DOHH2 (cell line): ENCODE results near the gene NBAS.

Source experiments
- H3F3A ChIP-seq: fragments of 200-600 bp; sonication (generic), shearing (Covaris generic); 2 replicates; pipeline ENCODE4 v1.6.0; 2016; ENCODE audit warnings: antibody characterized with exemption, mild to moderate bottlenecking; ENCODE audit not compliant: control insufficient read depth, insufficient read depth
- H3K27ac ChIP-seq: fragments of 200-600 bp; sonication (generic); 2 replicates; pipeline ENCODE4 v1.5.1; 2014; ENCODE audit warnings: low read depth, mild to moderate bottlenecking, low read length, moderate library complexity
- H3K27me3 ChIP-seq: fragments of 200-600 bp; sonication (generic); 2 replicates; pipeline ENCODE4 v1.6.1; 2014; ENCODE audit warnings: mild to moderate bottlenecking, low read length, mixed read lengths; ENCODE audit not compliant: control insufficient read depth
- H3K36me3 ChIP-seq: fragments of 200-600 bp; sonication (generic); 2 replicates; pipeline ENCODE4 v1.6.1; 2014; ENCODE audit warnings: mild to moderate bottlenecking, low read length, moderate library complexity, mixed read lengths; ENCODE audit not compliant: control insufficient read depth
- H3K4me1 ChIP-seq: fragments of 200-600 bp; sonication (generic); 2 replicates; pipeline ENCODE4 v1.6.1; 2014; ENCODE audit warnings: mild to moderate bottlenecking, low read length, mixed read lengths; ENCODE audit not compliant: control insufficient read depth
- H3K4me2 ChIP-seq: fragments of 200-600 bp; sonication (generic); 2 replicates; pipeline ENCODE4 v1.6.0; 2014; ENCODE audit warnings: mild to moderate bottlenecking, low read length, moderate library complexity
- H3K4me3 ChIP-seq: fragments of 200-600 bp; sonication (generic); 2 replicates; pipeline ENCODE4 v1.5.1; 2014; ENCODE audit warnings: mild to moderate bottlenecking, low read length, mixed read lengths
- H3K79me2 ChIP-seq: fragments of 200-600 bp; sonication (generic); 2 replicates; pipeline ENCODE4 v1.6.1; 2014; ENCODE audit warnings: mild to moderate bottlenecking, low read length, mixed read lengths; ENCODE audit not compliant: control insufficient read depth
- H3K9me2 ChIP-seq: fragments of 200-600 bp; sonication (generic); replicated peaks from 2 replicates; pipeline ENCODE4 v1.6.1; 2014; ENCODE audit warnings: mild to moderate bottlenecking, low read length, mixed read lengths; ENCODE audit not compliant: control insufficient read depth
- H3K9me3 ChIP-seq: fragments of 200-600 bp; sonication (generic); 2 replicates; pipeline ENCODE4 v1.6.1; 2014; ENCODE audit warnings: antibody characterized with exemption, low read length, mixed read lengths; ENCODE audit not compliant: control insufficient read depth, insufficient read depth
- H4K20me1 ChIP-seq: fragments of 200-600 bp; sonication (generic); 2 replicates; pipeline ENCODE4 v1.6.0; 2014; ENCODE audit warnings: low read depth, mild to moderate bottlenecking, antibody characterized with exemption, low read length, moderate library complexity; ENCODE audit not compliant: control insufficient read depth, insufficient read depth
- EZH2phosphoT487 ChIP-seq: fragments of 200-600 bp; sonication (generic); IDR thresholded peaks from 2 replicates; pipeline ENCODE4 v1.6.1; 2017; ENCODE audit warnings: borderline replicate concordance, mild to moderate bottlenecking, antibody characterized with exemption, low read length, moderate library complexity, mixed read lengths
- TF ChIP-seq, protein P1 (sequence below): fragments of 200-600 bp; sonication (generic); IDR thresholded peaks from one replicate; pipeline ENCODE4 v1.5.1; 2014; ENCODE audit warnings: antibody characterized with exemption, mild to moderate bottlenecking, low read depth, low read length; ENCODE audit not compliant: poor library complexity, severe bottlenecking

The NBAS gene

DNA sequence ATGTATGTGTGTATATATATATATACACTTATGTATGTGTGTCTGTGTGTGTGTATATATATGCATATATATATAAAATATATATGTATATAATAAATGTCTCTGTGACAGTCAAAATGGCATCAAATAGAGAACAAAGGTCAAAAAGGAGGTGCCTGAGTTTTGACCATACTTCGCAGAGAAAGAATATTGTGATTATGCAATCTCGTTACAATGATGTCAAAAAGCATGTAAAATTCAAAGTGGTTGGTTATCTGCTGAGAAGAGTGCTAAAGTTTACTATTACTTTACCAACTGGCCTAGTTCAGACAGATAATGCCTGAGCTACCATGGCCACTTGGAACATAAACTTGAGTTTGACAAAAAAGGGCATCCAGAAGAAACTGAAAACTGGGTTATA lies 375.0 kb downstream of the NBAS start:
- H3K4me3 ChIP-seq: no peak overlapping the region
- H3K27ac ChIP-seq: no peak overlapping the region
- H3K9me3 ChIP-seq: no peaks in the 10 kb centered on the region
- no peaks in the 10 kb centered on the region for H3K27me3 ChIP-seq
- no peaks in the 10 kb centered on the region for H4K20me1 ChIP-seq
- TF ChIP-seq, protein P1, sequence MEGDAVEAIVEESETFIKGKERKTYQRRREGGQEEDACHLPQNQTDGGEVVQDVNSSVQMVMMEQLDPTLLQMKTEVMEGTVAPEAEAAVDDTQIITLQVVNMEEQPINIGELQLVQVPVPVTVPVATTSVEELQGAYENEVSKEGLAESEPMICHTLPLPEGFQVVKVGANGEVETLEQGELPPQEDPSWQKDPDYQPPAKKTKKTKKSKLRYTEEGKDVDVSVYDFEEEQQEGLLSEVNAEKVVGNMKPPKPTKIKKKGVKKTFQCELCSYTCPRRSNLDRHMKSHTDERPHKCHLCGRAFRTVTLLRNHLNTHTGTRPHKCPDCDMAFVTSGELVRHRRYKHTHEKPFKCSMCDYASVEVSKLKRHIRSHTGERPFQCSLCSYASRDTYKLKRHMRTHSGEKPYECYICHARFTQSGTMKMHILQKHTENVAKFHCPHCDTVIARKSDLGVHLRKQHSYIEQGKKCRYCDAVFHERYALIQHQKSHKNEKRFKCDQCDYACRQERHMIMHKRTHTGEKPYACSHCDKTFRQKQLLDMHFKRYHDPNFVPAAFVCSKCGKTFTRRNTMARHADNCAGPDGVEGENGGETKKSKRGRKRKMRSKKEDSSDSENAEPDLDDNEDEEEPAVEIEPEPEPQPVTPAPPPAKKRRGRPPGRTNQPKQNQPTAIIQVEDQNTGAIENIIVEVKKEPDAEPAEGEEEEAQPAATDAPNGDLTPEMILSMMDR: no peak
- H3K79me2 ChIP-seq: no peaks in the 10 kb centered on the region
- no peaks in the 10 kb centered on the region for H3K9me2 ChIP-seq
- no peaks in the 10 kb centered on the region for H3F3A ChIP-seq
- no peaks in the 10 kb centered on the region for H3K4me1 ChIP-seq
- no peaks in the 10 kb centered on the region for H3K36me3 ChIP-seq
- H3K4me2 ChIP-seq: no peak overlapping the region

DNA sequence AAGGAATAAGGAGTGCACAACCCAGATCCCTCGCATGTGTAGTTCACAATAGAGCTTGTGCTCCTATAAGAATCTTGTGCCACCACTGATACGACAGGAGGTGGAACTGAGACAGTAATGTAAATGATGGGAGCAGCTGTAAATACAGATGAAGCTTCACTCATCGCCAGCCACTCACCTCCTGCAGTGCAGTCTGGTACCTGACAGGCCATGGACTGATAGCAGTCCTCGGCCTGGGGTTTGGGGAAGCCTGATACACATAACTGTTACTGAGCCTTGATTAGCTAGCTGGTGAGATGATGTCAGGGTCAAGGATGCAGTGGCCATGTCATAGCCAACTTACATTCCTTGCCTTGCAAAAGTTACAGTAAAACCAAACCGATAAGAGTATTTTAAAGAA lies 376.6 kb downstream of the NBAS start:
- Histone ChIP-seq H3K36me3 (no peaks in the 10 kb centered on the region), H3K9me3 (no peaks in the 10 kb centered on the region), H3K27ac (no peak overlapping the region), H4K20me1 (no peaks in the 10 kb centered on the region), H3K4me2 (no peak overlapping the region), H3K27me3 (no peaks in the 10 kb centered on the region), H3K4me1 (no peaks in the 10 kb centered on the region), H3K79me2 (no peaks in the 10 kb centered on the region), H3K9me2 (no peaks in the 10 kb centered on the region), H3K4me3 (no peak overlapping the region), H3F3A (no peaks in the 10 kb centered on the region)
- TF ChIP-seq, protein P1: no peak
- TF ChIP-seq EZH2phosphoT487: no peak

DNA sequence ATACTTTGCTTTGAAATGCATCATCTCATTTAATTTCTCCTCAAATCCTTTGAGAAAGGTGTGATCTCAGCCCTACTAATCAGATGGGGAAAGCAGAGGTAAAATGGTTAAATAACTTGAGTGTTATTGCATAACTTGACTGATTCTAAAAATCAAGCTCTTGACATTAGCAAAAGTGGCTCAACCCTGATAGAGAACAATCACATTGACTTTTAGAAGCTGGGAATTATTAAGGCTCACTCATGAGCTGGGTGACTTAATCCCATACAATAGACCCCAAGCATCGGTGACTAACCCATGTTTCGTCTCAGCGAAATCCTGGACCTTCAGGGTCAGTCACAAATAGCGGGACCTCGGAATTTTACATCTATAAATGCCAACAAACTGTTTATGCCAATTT lies 378.9 kb downstream of the NBAS start:
- H3K4me1 ChIP-seq: no peaks in the 10 kb centered on the region
- H3K27me3 ChIP-seq: no peaks in the 10 kb centered on the region
- H3K4me3 ChIP-seq: no peak overlapping the region
- no peak overlapping the region for H3K4me2 ChIP-seq
- H3F3A ChIP-seq: no peaks in the 10 kb centered on the region
- H3K27ac ChIP-seq: no peak overlapping the region
- TF ChIP-seq, protein P1: no peak
- TF ChIP-seq EZH2phosphoT487: no peak
- H3K9me3 ChIP-seq: no peaks in the 10 kb centered on the region
- no peaks in the 10 kb centered on the region for H3K9me2 ChIP-seq
- H3K79me2 ChIP-seq: no peaks in the 10 kb centered on the region
- no peaks in the 10 kb centered on the region for H4K20me1 ChIP-seq
- no peaks in the 10 kb centered on the region for H3K36me3 ChIP-seq
